Activated naive CD8-positive, alpha-beta T cell treated with anti-CD3 and anti-CD28 coated beads, Interleukin-2, amount 50 U/mL, for 16 hours (primary cell): Measurements from ENCODE around the gene SPATA31A7.
"Not testable (repeated sequence)": the region's sequence is repeated elsewhere in the genome, so short reads cannot be mapped to it uniquely, and the experiment has no call there.

ENCODE experiments used
- DNase-seq: peaks from one replicate; pipeline ENCODE4 v3.0.0-alpha.2; 2020; ENCODE audit warnings: low read depth, low spot score

Gene SPATA31A7

DNA sequence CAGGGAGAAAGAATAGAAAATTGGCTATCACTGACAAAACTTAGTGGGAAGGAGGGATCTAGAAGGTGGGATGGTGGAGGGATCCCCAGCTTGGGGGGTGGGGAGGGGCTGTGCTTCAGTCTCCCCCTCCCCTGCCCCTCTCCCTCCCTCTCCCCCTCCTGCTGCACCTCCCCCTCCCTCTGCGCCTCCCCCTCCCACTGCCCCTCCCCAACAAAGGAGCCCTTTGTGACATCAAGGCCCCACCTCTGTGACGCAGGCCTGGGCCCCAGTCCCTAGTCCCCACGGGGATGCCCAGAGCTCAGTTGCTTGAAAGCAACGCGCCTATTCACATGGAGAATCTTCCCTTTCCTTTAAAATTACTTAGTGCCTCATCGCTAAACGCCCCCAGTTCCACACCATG lies at the start of gene SPATA31A7:
TSS of gene SPATA31A7 (plus strand) at position 301 of the 400 bp plus-strand sequence. CDS start at position 330, 29 bp downstream.
- not testable (repeated sequence) for DNase-seq

GRCh38 chr9:61226438-61226837 lies 36.6 kb downstream of the SPATA31A7 start:
- not testable (repeated sequence) for DNase-seq
